Nephron (organoid): ENCODE data around the gene CORO6.

Experiments
- H3K27ac Mint-ChIP-seq, 3 experiments: 2 replicates each; pipeline ENCODE4 v1.8.0; 2020; ENCODE audit warnings: mixed read lengths in 3 of 3, mild to moderate bottlenecking in 2 of 3, moderate library complexity in 1 of 3
- H3K27me3 Mint-ChIP-seq: 2 replicates; pipeline ENCODE4 v1.8.0; 2021; ENCODE audit warnings: low read depth, mild to moderate bottlenecking, moderate library complexity, mixed read lengths
- H3K36me3 Mint-ChIP-seq: 2 replicates; pipeline ENCODE4 v1.8.0; 2020; ENCODE audit warnings: low read depth, mixed read lengths
- H3K4me1 Mint-ChIP-seq: 2 replicates; pipeline ENCODE4 v1.8.0; 2020; ENCODE audit warnings: mixed read lengths
- H3K4me3 Mint-ChIP-seq, 3 experiments: 2 replicates each; pipeline ENCODE4 v1.8.0; 2020; ENCODE audit warnings: mild to moderate bottlenecking in 3 of 3, mixed read lengths in 3 of 3, moderate library complexity in 2 of 3
- H3K9me3 Mint-ChIP-seq: 2 replicates; pipeline ENCODE4 v1.8.0; 2020; ENCODE audit warnings: mixed read lengths
- CTCF ChIP-seq, 3 experiments: fragments of 200-600 bp; sonication (generic); IDR thresholded peaks; one replicate each; pipeline ENCODE4 v1.5.0; 2021; ENCODE audit warnings: antibody characterized with exemption in 3 of 3; ENCODE audit not compliant: unreplicated experiment in 3 of 3

Gene CORO6

GRCh38 chr17:29573558-29573869 lies 49.2 kb downstream of the CORO6 start:
- TF ChIP-seq CTCF (IDR thresholded peaks at IDR 0.05; ENCODE audit: unreplicated experiment in 3 of 3), result no peak
- H3K27ac Mint-ChIP-seq, result peak overlapping the region in 1 of 3 experiments; percentile 47
- no peaks in the 10 kb centered on the region for H3K9me3 Mint-ChIP-seq
- peaks cover 18% of the 10 kb centered on the region for H3K36me3 Mint-ChIP-seq
- peaks cover 13% of the 10 kb centered on the region for H3K27me3 Mint-ChIP-seq
- H3K4me1 Mint-ChIP-seq, result peaks cover 28% of the 10 kb centered on the region
- H3K4me3 Mint-ChIP-seq, result peak overlapping the region in 2 of 3 experiments; percentile 48 to 64

- Mint-ChIP-seq H3K4me3 (peak overlapping the region; percentile 48 to 69 (median 64)), H3K27me3 (peaks cover 18% of the 10 kb centered on the region), H3K9me3 (no peaks in the 10 kb centered on the region), H3K4me1 (peaks cover 29% of the 10 kb centered on the region), H3K36me3 (peaks cover 16% of the 10 kb centered on the region), H3K27ac (peak overlapping the region in 2 of 3 experiments; percentile 47 to 51)
- TF ChIP-seq CTCF (IDR thresholded peaks at IDR 0.05; ENCODE audit: unreplicated experiment in 3 of 3), result peak; percentile 72 to 83 (median 76)
Measured at GRCh38 chr17:29572691-29573557, 49.8 kb downstream of the CORO6 start.

GRCh38 chr17:29571883-29572681 lies 50.6 kb downstream of the CORO6 start:
- Mint-ChIP-seq H3K27me3 (peaks cover 22% of the 10 kb centered on the region), H3K4me3 (peak overlapping the region in 2 of 3 experiments; percentile 31 to 49), H3K4me1 (peaks cover 29% of the 10 kb centered on the region), H3K36me3 (peaks cover 11% of the 10 kb centered on the region), H3K9me3 (no peaks in the 10 kb centered on the region), H3K27ac (no peak overlapping the region)
- no peak for TF ChIP-seq CTCF (IDR thresholded peaks at IDR 0.05; ENCODE audit: unreplicated experiment in 3 of 3)

GRCh38 chr17:29571486-29571882 lies 51.2 kb downstream of the CORO6 start:
- Mint-ChIP-seq H3K27me3 (peaks cover 22% of the 10 kb centered on the region), H3K9me3 (no peaks in the 10 kb centered on the region), H3K36me3 (peaks cover 11% of the 10 kb centered on the region), H3K4me3 (peak overlapping the region; percentile 21 to 82 (median 81)), H3K4me1 (peaks cover 29% of the 10 kb centered on the region), H3K27ac (peak overlapping the region in 1 of 3 experiments; percentile 45)
- no peak for TF ChIP-seq CTCF (IDR thresholded peaks at IDR 0.05; ENCODE audit: unreplicated experiment in 3 of 3)

- Mint-ChIP-seq H3K27me3 (peaks cover 30% of the 10 kb centered on the region), H3K9me3 (no peaks in the 10 kb centered on the region), H3K36me3 (peaks cover 11% of the 10 kb centered on the region), H3K4me3 (peak overlapping the region; percentile 76 to 82 (median 81)), H3K4me1 (peaks cover 29% of the 10 kb centered on the region), H3K27ac (peak overlapping the region in 1 of 3 experiments; percentile 45)
- TF ChIP-seq CTCF (IDR thresholded peaks at IDR 0.05; ENCODE audit: unreplicated experiment in 3 of 3), result no peak
Measured at GRCh38 chr17:29570521-29570920, 52.2 kb downstream of the CORO6 start.
